ELR (cell line): ENCODE data around the gene SMC1B.
"Not testable (repeated sequence)": the region's sequence is repeated elsewhere in the genome, so short reads cannot be mapped to it uniquely, and the experiment has no call there.

ENCODE experiments used
- DNase-seq: peaks from one replicate; pipeline ENCODE4 v3.0.0-alpha.2; 2015; ENCODE audit warnings: low read depth

Gene SMC1B

DNA sequence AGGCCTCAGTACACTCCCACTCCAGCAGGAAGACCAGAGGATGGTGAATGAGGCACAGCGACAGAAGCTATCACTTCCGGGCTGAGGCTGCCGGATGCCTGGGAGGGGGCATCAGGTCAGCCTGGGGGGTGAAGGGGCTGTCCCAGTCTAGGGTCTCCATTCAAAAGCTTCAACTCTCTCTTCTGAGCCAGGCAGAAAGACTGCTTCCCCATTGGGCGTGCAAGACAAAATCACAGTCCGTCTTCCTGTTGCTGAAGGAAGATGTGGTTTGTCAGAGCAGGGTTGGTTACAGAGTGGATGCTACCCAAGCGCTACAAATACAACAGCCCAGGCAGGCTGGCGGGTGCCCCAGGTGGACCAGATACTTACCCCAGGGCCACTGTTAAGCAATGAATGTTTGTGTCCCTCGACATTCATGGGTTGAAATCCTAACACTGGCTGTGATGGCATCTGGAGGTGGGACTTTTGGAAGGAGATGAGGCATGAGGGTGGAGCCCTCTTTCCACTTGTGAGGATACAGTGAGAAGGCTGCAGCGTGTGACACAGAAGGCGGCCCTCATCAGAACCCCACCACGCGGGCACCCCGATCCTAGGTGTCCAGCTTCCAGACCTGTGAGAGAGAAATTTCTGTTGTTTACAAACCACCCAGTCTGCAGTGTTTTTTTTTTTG lies 116.6 kb downstream of the SMC1B start:
- no peak for DNase-seq

DNA sequence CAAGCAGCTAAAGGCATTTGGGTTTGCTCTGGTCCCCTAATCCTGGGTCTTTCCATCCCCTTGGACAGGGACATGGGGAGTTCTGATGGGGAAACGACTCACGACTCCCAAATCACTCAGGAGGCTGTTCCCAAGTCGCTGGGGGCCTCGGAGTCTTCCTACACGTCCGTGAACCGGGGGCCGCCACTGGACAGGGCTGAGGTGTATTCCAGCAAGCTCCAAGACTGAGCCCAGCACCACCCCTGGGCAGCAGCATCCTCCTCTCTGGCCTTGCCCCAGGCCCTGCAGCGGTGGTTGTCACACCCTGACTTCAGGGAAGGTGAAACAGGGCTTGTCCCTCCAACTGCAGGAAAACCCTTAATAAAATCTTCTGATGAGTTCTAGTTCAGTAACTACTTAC lies 117.9 kb downstream of the SMC1B start:
- no peak for DNase-seq

DNA sequence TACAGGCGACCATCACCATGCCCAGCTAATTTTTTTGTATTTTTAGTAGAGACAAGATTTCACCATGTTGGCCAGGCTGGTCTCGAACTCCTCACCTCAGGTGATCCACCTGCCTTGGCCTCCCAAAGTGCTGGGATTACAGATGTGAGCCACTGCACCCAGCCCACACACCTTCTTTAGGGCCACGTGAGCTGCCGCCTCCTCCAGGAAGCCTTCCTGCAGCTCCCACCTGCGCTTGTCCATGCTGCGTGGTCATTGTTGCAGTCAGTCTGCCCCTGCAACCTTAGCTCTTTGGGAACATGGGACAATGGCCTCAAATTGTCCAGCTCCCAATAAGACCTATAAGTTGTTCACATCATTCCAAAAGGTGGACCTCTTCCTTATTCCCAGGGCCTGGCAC lies 118.4 kb downstream of the SMC1B start:
- not testable (repeated sequence) for DNase-seq
